ENCODE results near the gene BTG3. TPM values are rescaled to one million over a fixed set of nuclear protein-coding genes. Genes with fewer than 3 reads are reported as not detected.

BTG3 gene
- total RNA-seq, 1 experiment from 2014 or later = 23.9 TPM

DNA sequence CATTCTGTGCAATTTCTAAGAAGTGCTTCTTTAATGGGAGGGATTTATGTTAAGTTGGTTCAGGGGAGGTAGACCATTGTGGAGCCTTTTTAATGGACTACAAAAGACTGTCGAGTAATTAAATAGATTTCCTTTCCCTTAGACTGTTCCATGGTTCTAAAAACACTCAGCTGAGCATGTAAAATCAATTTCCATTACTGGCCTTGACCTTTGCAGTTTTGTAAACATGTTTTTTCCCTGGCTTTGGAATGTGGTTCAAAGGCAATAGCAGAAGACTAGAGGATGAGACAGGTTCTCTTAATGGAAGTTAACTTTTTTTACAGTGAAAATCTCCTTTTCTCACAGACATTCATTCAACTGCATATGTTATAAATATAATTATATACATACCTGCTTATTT is 37.6 kb upstream of the BTG3 start:
- ATAC-seq (no peak), DNase-seq (ENCODE audit: low spot score) (no peak)
- H3K4me1 Mint-ChIP-seq = peaks cover 4% of the 10 kb centered on the region
- H3K9me3 Mint-ChIP-seq = peaks cover 21% of the 10 kb centered on the region
- no peak for TF ChIP-seq AR (CRISPR knock-in tag; IDR thresholded peaks at IDR 0.05)
- no peak for TF ChIP-seq HMGXB4 (CRISPR knock-in tag; IDR thresholded peaks at IDR 0.05)
- no peak for TF ChIP-seq ATF6 (CRISPR knock-in tag; IDR thresholded peaks at IDR 0.05)
- TF ChIP-seq CBFB (CRISPR knock-in tag; IDR thresholded peaks at IDR 0.05; ENCODE audit: low read depth) = no peak
- no peak for TF ChIP-seq NR1H2 (CRISPR knock-in tag; IDR thresholded peaks at IDR 0.05)
- TF ChIP-seq RELA (CRISPR knock-in tag; IDR thresholded peaks at IDR 0.05; ENCODE audit: borderline replicate concordance) = no peak
- no peak for TF ChIP-seq ZNF512 (CRISPR knock-in tag; IDR thresholded peaks at IDR 0.05; ENCODE audit: borderline replicate concordance)
- TF ChIP-seq ELF4 (CRISPR knock-in tag; IDR thresholded peaks at IDR 0.05; ENCODE audit: low read depth) = no peak
- no peak for TF ChIP-seq TEAD4 (CRISPR knock-in tag; IDR thresholded peaks at IDR 0.05)
- TF ChIP-seq ZNF281 (CRISPR knock-in tag; IDR thresholded peaks at IDR 0.05) = no peak
- no peak for TF ChIP-seq GTF2I (CRISPR knock-in tag; conservative IDR thresholded peaks at IDR 0.05)
- TF ChIP-seq KAT7 (CRISPR knock-in tag; IDR thresholded peaks at IDR 0.05; ENCODE audit: borderline replicate concordance) = no peak
- no peak for TF ChIP-seq OVOL2 (CRISPR knock-in tag; IDR thresholded peaks at IDR 0.05; ENCODE audit: borderline replicate concordance)
- TF ChIP-seq E2F1 (CRISPR knock-in tag; IDR thresholded peaks at IDR 0.05) = no peak
- TF ChIP-seq JUN (CRISPR knock-in tag; IDR thresholded peaks at IDR 0.05) = no peak
- TF ChIP-seq SMAD4 (CRISPR knock-in tag; IDR thresholded peaks at IDR 0.05) = no peak
- TF ChIP-seq ZNF423 (CRISPR knock-in tag; IDR thresholded peaks at IDR 0.05) = no peak
- no peak for TF ChIP-seq ETV6 (CRISPR knock-in tag; IDR thresholded peaks at IDR 0.05)
- TF ChIP-seq SMAD3 (CRISPR knock-in tag; IDR thresholded peaks at IDR 0.05; ENCODE audit: borderline replicate concordance) = no peak
- TF ChIP-seq, protein P1, sequence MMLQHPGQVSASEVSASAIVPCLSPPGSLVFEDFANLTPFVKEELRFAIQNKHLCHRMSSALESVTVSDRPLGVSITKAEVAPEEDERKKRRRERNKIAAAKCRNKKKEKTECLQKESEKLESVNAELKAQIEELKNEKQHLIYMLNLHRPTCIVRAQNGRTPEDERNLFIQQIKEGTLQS (CRISPR knock-in tag; conservative IDR thresholded peaks at IDR 0.05) = no peak
- H3K27me3 Mint-ChIP-seq (ENCODE audit: low read depth) = no peaks in the 10 kb centered on the region
- H3K4me3 Mint-ChIP-seq = no peak overlapping the region
- H3K27ac Mint-ChIP-seq = no peak overlapping the region
- ChIA-PET POLR2A (no interaction called here), CTCF (no interaction called here)
- H3K36me3 Mint-ChIP-seq = peaks cover 7% of the 10 kb centered on the region

All from WTC11 (cell line).